DOHH2 (cell line): ENCODE data around the gene MGAT5.
A peak's percentile ranks its signal among the peaks of the same experiment; 100 is the strongest.

ENCODE experiments used
- H3F3A ChIP-seq: fragments of 200-600 bp; sonication (generic), shearing (Covaris generic); 2 replicates; pipeline ENCODE4 v1.6.0; 2016; ENCODE audit warnings: antibody characterized with exemption, mild to moderate bottlenecking; ENCODE audit not compliant: control insufficient read depth, insufficient read depth
- H3K27ac ChIP-seq: fragments of 200-600 bp; sonication (generic); 2 replicates; pipeline ENCODE4 v1.5.1; 2014; ENCODE audit warnings: low read depth, mild to moderate bottlenecking, low read length, moderate library complexity
- H3K27me3 ChIP-seq: fragments of 200-600 bp; sonication (generic); 2 replicates; pipeline ENCODE4 v1.6.1; 2014; ENCODE audit warnings: mild to moderate bottlenecking, low read length, mixed read lengths; ENCODE audit not compliant: control insufficient read depth
- H3K36me3 ChIP-seq: fragments of 200-600 bp; sonication (generic); 2 replicates; pipeline ENCODE4 v1.6.1; 2014; ENCODE audit warnings: mild to moderate bottlenecking, low read length, moderate library complexity, mixed read lengths; ENCODE audit not compliant: control insufficient read depth
- H3K4me1 ChIP-seq: fragments of 200-600 bp; sonication (generic); 2 replicates; pipeline ENCODE4 v1.6.1; 2014; ENCODE audit warnings: mild to moderate bottlenecking, low read length, mixed read lengths; ENCODE audit not compliant: control insufficient read depth
- H3K4me2 ChIP-seq: fragments of 200-600 bp; sonication (generic); 2 replicates; pipeline ENCODE4 v1.6.0; 2014; ENCODE audit warnings: mild to moderate bottlenecking, low read length, moderate library complexity
- H3K4me3 ChIP-seq: fragments of 200-600 bp; sonication (generic); 2 replicates; pipeline ENCODE4 v1.5.1; 2014; ENCODE audit warnings: mild to moderate bottlenecking, low read length, mixed read lengths
- H3K79me2 ChIP-seq: fragments of 200-600 bp; sonication (generic); 2 replicates; pipeline ENCODE4 v1.6.1; 2014; ENCODE audit warnings: mild to moderate bottlenecking, low read length, mixed read lengths; ENCODE audit not compliant: control insufficient read depth
- H3K9me2 ChIP-seq: fragments of 200-600 bp; sonication (generic); replicated peaks from 2 replicates; pipeline ENCODE4 v1.6.1; 2014; ENCODE audit warnings: mild to moderate bottlenecking, low read length, mixed read lengths; ENCODE audit not compliant: control insufficient read depth
- H3K9me3 ChIP-seq: fragments of 200-600 bp; sonication (generic); 2 replicates; pipeline ENCODE4 v1.6.1; 2014; ENCODE audit warnings: antibody characterized with exemption, low read length, mixed read lengths; ENCODE audit not compliant: control insufficient read depth, insufficient read depth
- H4K20me1 ChIP-seq: fragments of 200-600 bp; sonication (generic); 2 replicates; pipeline ENCODE4 v1.6.0; 2014; ENCODE audit warnings: low read depth, mild to moderate bottlenecking, antibody characterized with exemption, low read length, moderate library complexity; ENCODE audit not compliant: control insufficient read depth, insufficient read depth
- EZH2phosphoT487 ChIP-seq: fragments of 200-600 bp; sonication (generic); IDR thresholded peaks from 2 replicates; pipeline ENCODE4 v1.6.1; 2017; ENCODE audit warnings: borderline replicate concordance, mild to moderate bottlenecking, antibody characterized with exemption, low read length, moderate library complexity, mixed read lengths
- TF ChIP-seq, protein P1 (sequence below): fragments of 200-600 bp; sonication (generic); IDR thresholded peaks from one replicate; pipeline ENCODE4 v1.5.1; 2014; ENCODE audit warnings: antibody characterized with exemption, mild to moderate bottlenecking, low read depth, low read length; ENCODE audit not compliant: poor library complexity, severe bottlenecking

Gene MGAT5, protein sequence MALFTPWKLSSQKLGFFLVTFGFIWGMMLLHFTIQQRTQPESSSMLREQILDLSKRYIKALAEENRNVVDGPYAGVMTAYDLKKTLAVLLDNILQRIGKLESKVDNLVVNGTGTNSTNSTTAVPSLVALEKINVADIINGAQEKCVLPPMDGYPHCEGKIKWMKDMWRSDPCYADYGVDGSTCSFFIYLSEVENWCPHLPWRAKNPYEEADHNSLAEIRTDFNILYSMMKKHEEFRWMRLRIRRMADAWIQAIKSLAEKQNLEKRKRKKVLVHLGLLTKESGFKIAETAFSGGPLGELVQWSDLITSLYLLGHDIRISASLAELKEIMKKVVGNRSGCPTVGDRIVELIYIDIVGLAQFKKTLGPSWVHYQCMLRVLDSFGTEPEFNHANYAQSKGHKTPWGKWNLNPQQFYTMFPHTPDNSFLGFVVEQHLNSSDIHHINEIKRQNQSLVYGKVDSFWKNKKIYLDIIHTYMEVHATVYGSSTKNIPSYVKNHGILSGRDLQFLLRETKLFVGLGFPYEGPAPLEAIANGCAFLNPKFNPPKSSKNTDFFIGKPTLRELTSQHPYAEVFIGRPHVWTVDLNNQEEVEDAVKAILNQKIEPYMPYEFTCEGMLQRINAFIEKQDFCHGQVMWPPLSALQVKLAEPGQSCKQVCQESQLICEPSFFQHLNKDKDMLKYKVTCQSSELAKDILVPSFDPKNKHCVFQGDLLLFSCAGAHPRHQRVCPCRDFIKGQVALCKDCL

DNA sequence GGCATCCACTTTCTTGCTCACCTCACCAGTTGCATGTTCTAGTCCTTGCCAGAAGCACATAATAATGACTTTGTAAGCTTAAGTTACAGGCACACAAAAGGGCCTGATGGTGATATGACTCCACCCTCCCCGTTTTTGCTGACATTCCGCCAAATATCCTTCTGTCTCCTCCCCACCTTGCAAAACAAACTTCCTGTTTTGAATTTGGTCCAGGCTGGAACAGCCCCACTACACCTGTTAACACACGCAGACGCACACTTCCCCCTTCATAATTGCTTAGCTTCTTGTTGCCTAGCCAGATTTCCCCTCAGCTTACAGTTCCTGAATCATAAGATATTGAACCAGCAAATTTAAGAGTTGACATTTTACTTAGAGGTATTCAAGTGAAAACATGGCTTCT, at the start of gene MGAT5:
TSS of gene MGAT5 (plus strand) at position 269 of the 400 bp plus-strand sequence. CDS start 332 bp downstream, outside the sequence.
- Histone ChIP-seq H3K4me3 (peak within 1 kb of the TSS; percentile 69), H3K4me1 (peaks cover 98% of the 10 kb centered on the region), H4K20me1 (peaks cover 4% of the 10 kb centered on the region; the same call in 1 of the 2 replicates), H3K27ac (peak within 1 kb of the TSS; percentile 87), H3K79me2 (peaks cover 98% of the 10 kb centered on the region), H3K27me3 (no peaks in the 10 kb centered on the region), H3F3A (peaks cover 23% of the 10 kb centered on the region), H3K9me3 (no peaks in the 10 kb centered on the region; the same call in 1 of the 2 replicates), H3K9me2 (no peaks in the 10 kb centered on the region), H3K36me3 (peaks cover 38% of the 10 kb centered on the region), H3K4me2 (peak within 1 kb of the TSS; percentile 70)
- TF ChIP-seq EZH2phosphoT487, result no peak
- TF ChIP-seq, protein P1, sequence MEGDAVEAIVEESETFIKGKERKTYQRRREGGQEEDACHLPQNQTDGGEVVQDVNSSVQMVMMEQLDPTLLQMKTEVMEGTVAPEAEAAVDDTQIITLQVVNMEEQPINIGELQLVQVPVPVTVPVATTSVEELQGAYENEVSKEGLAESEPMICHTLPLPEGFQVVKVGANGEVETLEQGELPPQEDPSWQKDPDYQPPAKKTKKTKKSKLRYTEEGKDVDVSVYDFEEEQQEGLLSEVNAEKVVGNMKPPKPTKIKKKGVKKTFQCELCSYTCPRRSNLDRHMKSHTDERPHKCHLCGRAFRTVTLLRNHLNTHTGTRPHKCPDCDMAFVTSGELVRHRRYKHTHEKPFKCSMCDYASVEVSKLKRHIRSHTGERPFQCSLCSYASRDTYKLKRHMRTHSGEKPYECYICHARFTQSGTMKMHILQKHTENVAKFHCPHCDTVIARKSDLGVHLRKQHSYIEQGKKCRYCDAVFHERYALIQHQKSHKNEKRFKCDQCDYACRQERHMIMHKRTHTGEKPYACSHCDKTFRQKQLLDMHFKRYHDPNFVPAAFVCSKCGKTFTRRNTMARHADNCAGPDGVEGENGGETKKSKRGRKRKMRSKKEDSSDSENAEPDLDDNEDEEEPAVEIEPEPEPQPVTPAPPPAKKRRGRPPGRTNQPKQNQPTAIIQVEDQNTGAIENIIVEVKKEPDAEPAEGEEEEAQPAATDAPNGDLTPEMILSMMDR, result no peak

DNA sequence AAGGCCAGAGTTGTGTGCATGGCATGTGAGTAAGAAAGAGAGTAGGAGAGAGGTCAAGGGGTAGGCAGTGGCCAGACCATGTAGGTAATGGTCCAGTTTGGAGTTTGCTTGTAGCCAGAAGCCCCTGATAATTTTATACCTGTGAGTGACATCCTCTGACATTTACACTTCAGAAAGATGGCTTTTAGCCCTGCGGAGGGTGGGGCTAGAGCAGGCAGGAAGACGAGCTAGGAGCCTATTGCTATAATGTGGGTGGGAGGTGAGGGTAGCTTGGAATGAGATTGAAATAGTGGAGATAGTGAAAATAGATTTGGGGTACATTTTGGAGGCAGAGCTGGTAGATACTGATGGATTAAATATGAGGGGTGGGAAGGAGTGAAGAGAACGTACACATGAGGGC, 48.8 kb upstream of the MGAT5 start:
- Histone ChIP-seq H3K4me3 (no peak overlapping the region), H3K4me2 (no peak overlapping the region), H3K27me3 (no peaks in the 10 kb centered on the region), H3K9me3 (no peaks in the 10 kb centered on the region), H3K27ac (no peak overlapping the region), H3K36me3 (no peaks in the 10 kb centered on the region), H4K20me1 (peaks cover 11% of the 10 kb centered on the region), H3F3A (no peaks in the 10 kb centered on the region; the same call in 1 of the 2 replicates), H3K9me2 (no peaks in the 10 kb centered on the region), H3K4me1 (peaks cover 32% of the 10 kb centered on the region), H3K79me2 (peaks cover 72% of the 10 kb centered on the region)
- TF ChIP-seq, protein P1, result no peak
- no peak for TF ChIP-seq EZH2phosphoT487

DNA sequence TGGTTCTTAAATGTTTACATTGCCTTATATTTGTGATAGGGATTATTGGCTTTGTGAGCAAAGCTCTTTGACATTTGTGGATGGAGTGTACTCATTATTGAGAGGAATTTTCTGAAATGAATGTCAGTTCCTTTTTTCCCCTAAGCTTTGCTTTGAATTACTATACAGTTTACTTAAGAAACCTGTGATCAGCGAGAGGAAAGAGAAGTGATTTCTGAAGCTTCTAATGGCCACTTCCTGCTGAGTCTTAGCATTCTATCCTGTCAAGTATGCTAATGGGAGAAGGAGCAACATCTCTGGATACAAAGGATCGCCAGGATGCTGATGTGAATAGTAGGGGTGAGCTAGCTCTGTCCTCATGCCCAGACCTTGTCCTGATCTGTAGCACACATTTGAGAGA, 47.8 kb upstream of the MGAT5 start:
- Histone ChIP-seq H3K36me3 (no peaks in the 10 kb centered on the region), H3K4me1 (peaks cover 32% of the 10 kb centered on the region), H3K9me3 (no peaks in the 10 kb centered on the region), H3F3A (no peaks in the 10 kb centered on the region; the same call in 1 of the 2 replicates), H3K4me2 (no peak overlapping the region), H3K27ac (no peak overlapping the region), H3K9me2 (no peaks in the 10 kb centered on the region), H3K79me2 (peaks cover 63% of the 10 kb centered on the region), H4K20me1 (peaks cover 11% of the 10 kb centered on the region), H3K27me3 (no peaks in the 10 kb centered on the region), H3K4me3 (no peak overlapping the region)
- TF ChIP-seq EZH2phosphoT487, result no peak
- TF ChIP-seq, protein P1, result no peak
